GM12872 (cell line): Measurements from ENCODE around the gene HOXD3.

ENCODE experiments used
- TF ChIP-seq, protein P1 (sequence below): IDR thresholded peaks from 3 replicates; pipeline ENCODE4 v1.5.1; 2011; ENCODE audit warnings: low read depth, mild to moderate bottlenecking, low read length, moderate library complexity; ENCODE audit not compliant: insufficient read depth

Gene HOXD3

DNA sequence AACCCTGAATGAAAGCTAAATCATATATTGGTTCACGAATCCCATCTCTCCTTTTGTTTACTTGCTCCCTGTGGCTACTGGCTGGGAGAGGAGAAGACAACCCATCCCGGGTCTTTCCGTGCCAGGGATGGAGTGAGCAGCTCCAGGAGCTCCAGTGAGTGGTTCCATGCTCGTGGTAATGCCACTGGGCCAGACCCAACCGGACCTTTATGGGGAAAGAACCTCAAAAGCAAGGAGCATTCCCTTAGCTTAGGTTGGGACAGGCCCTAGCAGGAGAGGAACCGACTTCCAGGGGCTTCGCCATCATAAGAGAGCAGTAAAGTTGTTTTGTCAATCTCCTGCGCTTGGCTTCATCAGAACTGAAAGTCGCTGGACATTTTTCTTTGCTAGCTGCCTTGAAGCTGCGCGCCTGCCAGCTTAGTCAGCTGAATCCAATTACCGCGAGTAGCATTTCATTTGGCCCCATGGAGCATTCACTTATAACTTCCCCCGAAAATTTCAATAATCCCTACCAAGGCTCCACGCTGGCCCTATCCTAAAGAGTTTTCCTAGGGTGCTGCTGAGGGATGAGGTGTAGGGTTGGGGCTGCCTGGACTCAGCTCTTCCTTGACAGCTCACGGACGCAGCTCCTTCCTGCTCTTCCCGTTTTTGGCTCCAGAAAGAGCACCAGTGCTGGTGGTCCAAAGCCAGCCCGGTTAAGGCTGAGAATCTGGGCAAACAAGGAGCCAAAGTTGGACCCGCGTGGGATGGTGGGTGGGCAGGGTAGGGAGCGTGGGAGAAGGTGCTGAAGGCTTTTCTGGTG is 4.9 kb downstream of the HOXD3 start:
- TF ChIP-seq, protein P1, sequence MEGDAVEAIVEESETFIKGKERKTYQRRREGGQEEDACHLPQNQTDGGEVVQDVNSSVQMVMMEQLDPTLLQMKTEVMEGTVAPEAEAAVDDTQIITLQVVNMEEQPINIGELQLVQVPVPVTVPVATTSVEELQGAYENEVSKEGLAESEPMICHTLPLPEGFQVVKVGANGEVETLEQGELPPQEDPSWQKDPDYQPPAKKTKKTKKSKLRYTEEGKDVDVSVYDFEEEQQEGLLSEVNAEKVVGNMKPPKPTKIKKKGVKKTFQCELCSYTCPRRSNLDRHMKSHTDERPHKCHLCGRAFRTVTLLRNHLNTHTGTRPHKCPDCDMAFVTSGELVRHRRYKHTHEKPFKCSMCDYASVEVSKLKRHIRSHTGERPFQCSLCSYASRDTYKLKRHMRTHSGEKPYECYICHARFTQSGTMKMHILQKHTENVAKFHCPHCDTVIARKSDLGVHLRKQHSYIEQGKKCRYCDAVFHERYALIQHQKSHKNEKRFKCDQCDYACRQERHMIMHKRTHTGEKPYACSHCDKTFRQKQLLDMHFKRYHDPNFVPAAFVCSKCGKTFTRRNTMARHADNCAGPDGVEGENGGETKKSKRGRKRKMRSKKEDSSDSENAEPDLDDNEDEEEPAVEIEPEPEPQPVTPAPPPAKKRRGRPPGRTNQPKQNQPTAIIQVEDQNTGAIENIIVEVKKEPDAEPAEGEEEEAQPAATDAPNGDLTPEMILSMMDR, result no peak

DNA sequence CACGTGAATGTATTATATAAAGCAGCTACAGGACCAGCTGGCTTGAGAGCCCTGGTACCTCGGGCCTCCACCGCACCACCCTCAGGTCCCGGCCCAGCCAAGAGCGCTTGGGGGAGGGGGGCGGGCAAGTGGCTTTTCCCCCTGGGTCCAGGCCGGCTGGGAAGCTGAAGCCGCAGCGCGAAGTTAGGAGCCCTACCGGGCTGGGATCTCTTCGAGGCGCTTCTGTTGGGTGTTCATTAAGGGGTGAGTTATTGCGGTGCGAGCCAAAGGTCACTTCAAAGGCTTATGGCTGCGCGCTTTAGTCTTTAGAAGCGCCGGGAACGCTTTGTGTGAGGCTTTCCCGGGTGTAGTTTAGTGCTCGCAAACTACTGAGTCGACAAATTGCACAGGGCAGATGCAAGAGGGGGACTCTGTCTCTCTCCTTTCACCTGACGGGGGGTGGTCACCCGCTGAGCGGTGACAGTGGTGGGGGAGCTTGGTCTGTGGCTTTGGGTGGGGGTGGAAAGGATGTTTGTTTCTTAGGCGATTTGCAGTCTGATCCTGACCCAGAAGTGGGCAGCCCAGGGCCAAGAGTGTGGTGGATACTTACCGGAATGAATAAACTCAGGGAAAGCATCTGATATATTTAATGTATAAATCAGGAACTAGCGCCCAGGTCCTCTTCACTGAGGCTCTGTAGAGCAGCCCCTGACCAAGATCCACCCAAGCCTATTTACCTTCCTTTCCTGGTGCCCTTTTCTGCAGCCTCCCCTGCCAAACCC is 6.0 kb downstream of the HOXD3 start:
- TF ChIP-seq, protein P1, result no peak

DNA sequence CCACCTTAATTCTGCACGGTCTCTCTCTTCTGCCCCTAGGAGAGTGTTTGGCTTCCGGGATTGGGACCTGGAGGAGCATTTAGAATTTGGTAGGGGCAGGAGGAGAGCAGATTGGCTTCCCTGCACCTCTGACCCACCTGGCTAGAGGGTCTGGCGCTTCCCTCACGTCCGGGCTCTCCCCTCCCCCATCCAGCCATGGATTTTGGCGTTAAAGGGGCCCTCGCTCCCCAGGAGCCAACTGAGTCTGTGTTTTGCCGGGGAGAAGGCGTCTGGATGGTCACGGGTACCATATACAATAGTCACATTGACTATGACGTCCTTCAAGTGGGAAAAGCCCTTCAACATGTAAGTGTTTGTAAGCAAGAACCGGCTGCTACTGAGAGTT is 6.6 kb downstream of the HOXD3 start:
- TF ChIP-seq, protein P1, result no peak

DNA sequence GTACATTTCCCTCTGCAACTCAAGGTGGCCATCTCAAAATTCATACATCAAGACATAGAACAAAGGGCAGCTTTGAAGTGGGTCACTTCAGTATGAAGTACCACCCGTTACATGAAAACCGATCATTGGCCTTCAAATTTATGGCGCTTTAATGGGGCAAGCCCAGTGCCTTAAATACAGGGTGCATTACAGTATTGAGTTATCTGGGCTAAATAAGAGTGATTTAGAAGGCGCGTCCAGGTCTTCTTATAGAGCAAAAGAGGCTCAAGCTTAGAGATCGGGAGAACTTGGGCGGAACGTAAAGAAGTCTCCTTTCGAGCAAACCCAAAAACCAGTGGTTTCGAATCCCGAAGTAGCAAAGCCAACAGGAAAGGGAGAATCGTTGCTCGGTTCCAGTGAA is 7.1 kb downstream of the HOXD3 start:
- TF ChIP-seq, protein P1, result no peak

DNA sequence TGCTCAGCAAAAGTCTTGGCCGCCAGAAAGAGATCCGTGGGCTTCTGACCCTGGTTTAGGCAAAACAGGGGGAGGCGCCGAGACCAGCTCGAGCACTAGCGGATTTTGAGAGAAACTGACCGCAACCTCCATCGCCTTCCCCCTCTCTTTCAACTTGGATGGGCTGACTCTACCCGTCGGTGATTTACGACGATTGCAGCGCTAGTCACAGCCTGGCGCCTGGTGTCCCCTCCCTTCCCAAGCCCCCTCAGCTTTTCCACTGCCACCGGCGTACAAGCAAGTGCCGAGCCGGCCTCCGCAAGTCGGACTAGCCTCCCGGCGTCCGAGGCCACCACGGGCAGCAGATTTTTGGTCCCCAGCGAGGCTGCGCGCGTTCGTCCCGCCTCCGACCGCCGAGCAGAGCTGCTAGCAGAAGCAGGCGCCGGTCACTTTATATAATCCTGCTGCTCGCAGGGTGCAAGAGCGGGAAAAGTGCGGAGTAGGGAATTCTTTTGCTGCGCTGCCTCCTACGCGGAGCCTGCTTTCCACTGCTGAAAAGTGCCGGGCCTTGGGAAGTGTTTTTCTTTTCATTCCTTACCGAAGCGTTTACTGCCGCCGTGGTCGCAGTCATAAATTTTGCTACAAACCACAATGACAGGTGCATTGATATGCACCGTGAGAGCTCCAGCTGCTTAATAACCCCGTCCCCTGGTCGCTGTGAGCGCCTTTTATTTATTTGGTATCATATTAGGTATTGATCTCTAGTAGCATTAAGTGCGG is 7.7 kb downstream of the HOXD3 start:
- TF ChIP-seq, protein P1, result no peak

DNA sequence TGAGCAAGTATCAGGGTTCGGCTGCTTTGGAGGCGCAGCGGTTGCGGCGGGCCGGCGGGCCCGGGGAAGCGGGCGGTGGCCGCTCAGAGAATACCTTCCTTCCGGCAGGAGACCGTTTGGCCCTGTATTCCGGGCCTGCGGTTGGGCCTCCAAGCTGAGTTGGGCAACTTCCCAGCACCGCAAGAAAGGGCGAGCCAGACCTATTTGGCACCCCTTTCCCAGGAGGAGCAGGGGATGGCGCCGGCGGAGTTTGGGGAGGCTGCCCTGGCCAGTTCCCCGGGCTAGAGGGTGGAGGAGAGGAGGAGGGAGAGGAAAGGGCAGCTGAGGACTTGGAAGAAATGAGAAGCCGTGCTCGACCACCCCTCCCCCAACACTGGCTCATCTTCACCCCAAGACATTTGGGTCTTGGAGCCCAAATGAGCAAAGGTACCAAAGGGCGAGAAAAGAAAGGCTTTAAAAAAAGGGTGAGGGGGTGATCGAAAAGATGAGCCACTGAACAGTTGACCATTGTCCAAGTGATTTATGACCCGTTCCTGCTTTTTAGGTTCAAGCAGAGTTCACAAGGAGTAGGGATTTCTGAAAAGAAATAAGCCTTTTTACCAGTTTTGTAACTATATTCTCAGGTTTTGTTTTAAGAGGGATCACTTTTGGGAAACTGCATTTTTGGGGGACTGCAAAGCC is 8.4 kb downstream of the HOXD3 start:
- TF ChIP-seq, protein P1, result no peak
